HepG2 (cell line): ENCODE measurements around the gene MTHFD2. TPM values are rescaled to one million over a fixed set of nuclear protein-coding genes. Genes with fewer than 3 reads are reported as not detected.
A peak's percentile ranks its signal among the peaks of the same experiment; 100 is the strongest.

Source experiments
- DR1 ChIP-seq: sonication (generic); formaldehyde crosslinking; IDR thresholded peaks from 2 replicates; pipeline ENCODE4 v1.8.0; 2021; ENCODE audit warnings: mild to moderate bottlenecking, missing genetic modification reagents, inconsistent platforms
- KAT2B ChIP-seq: fragments of 150-350 bp; IDR thresholded peaks from 2 replicates; pipeline ENCODE4 v1.6.1; 2014; ENCODE audit warnings: low read depth, low read length, borderline replicate concordance
- SIN3B ChIP-seq: fragments of 150-350 bp; IDR thresholded peaks from 2 replicates; pipeline ENCODE4 v1.6.1; 2014; ENCODE audit warnings: low read length
- SNAPC2 ChIP-seq: sonication (generic); formaldehyde crosslinking; IDR thresholded peaks from 2 replicates; pipeline ENCODE4 v1.8.1; 2022; ENCODE audit warnings: mild to moderate bottlenecking, missing genetic modification reagents
- SP2 ChIP-seq: sonication (generic); formaldehyde crosslinking; IDR thresholded peaks from 2 replicates; pipeline ENCODE4 v1.5.1; 2020; ENCODE audit warnings: mild to moderate bottlenecking, missing genetic modification reagents
- SPEN ChIP-seq: sonication (generic); formaldehyde crosslinking; IDR thresholded peaks from 2 replicates; pipeline ENCODE4 v1.5.1; 2020; ENCODE audit warnings: low read depth, mild to moderate bottlenecking, missing genetic modification reagents
- TOE1 ChIP-seq: sonication (generic); formaldehyde crosslinking; IDR thresholded peaks from 2 replicates; pipeline ENCODE4 v1.4.0; 2020; ENCODE audit warnings: mild to moderate bottlenecking, missing genetic modification reagents
- TSC22D2 ChIP-seq: sonication (generic); formaldehyde crosslinking; IDR thresholded peaks from 2 replicates; pipeline ENCODE4 v1.5.1; 2020; ENCODE audit warnings: missing genetic modification reagents, mild to moderate bottlenecking, borderline replicate concordance
- ZNF329 ChIP-seq: sonication (generic); formaldehyde crosslinking; IDR thresholded peaks from 2 replicates; pipeline ENCODE4 v1.9.0; 2021; ENCODE audit warnings: low read depth, mild to moderate bottlenecking, missing genetic modification reagents
- ZNF350 ChIP-seq: sonication (generic); formaldehyde crosslinking; IDR thresholded peaks from 2 replicates; pipeline ENCODE4 v1.4.0; 2020; ENCODE audit warnings: mild to moderate bottlenecking, low read depth, missing genetic modification reagents, borderline replicate concordance
- ZNF431 ChIP-seq: sonication (generic); formaldehyde crosslinking; IDR thresholded peaks from 2 replicates; pipeline ENCODE4 v1.9.0; 2022; ENCODE audit warnings: missing genetic modification reagents, low read depth, mild to moderate bottlenecking, borderline replicate concordance
- ZNF713 ChIP-seq: sonication (generic); formaldehyde crosslinking; IDR thresholded peaks from 2 replicates; pipeline ENCODE4 v1.4.0; 2020; ENCODE audit warnings: mild to moderate bottlenecking, missing genetic modification reagents
- polyA plus RNA-seq, 8 experiments: library from polyadenylated mRNA; depleted of rRNA in 3 of 8; stranded (reverse) in 7 of 8; unstranded in 1 of 8; fragments of >200 nt; fragmentation: Illumina TruSeq in 4 of 8; extraction: Trizol in 4 of 8; gene quantifications; 2 replicates each; pipeline versions ENCODE4 v1.2.1 to v1.2.3, GENCODE V29; 2011 to 2016; ENCODE audit warnings: low read depth in 4 of 8, missing spikeins in 1 of 8, mixed read lengths in 1 of 8; ENCODE audit not compliant: insufficient read depth in 1 of 8
- total RNA-seq, 5 experiments: library from RNA; depleted of rRNA; stranded (reverse); fragments of >200 nt; fragmentation: Illumina TruSeq; extraction: Trizol; gene quantifications; 2 replicates each; pipeline ENCODE4 v1.2.3, GENCODE V29; 2016; ENCODE audit warnings: low read depth in 1 of 5
- TF ChIP-seq, protein P1 (sequence below): IDR thresholded peaks from 2 replicates; pipeline ENCODE4 v1.6.1; 2016; ENCODE audit warnings: missing compliant biosample characterization, missing genetic modification reagents, borderline replicate concordance
- TF ChIP-seq, protein P2 (sequence below), 2 experiments: sonication (generic) in 1 of 2; formaldehyde crosslinking in 1 of 2; IDR thresholded peaks; 2 replicates each; pipeline versions ENCODE4 v1.4.0 to v1.6.1; 2016 to 2020; ENCODE audit warnings: borderline replicate concordance in 1 of 2, low read depth in 1 of 2, mild to moderate bottlenecking in 1 of 2, missing genetic modification reagents in 1 of 2
- TF ChIP-seq, protein P3 (sequence below): sonication (generic); formaldehyde crosslinking; conservative IDR thresholded peaks from 2 replicates; pipeline ENCODE4 v1.5.0; 2020; ENCODE audit warnings: missing genetic modification reagents
- TF ChIP-seq, protein P4 (sequence below): IDR thresholded peaks from 2 replicates; pipeline ENCODE4 v1.6.1; 2016
- TF ChIP-seq, protein P5 (sequence below): sonication (generic); formaldehyde crosslinking; IDR thresholded peaks from 2 replicates; pipeline ENCODE4 v1.4.0; 2020; ENCODE audit warnings: mild to moderate bottlenecking, missing genetic modification reagents, borderline replicate concordance

Gene MTHFD2
- total and polyA plus RNA-seq, 2 of the 13 experiments (the other 11 are each of a cell fraction or from before 2014, with no cell fraction given), result 188 to 269 TPM

DNA sequence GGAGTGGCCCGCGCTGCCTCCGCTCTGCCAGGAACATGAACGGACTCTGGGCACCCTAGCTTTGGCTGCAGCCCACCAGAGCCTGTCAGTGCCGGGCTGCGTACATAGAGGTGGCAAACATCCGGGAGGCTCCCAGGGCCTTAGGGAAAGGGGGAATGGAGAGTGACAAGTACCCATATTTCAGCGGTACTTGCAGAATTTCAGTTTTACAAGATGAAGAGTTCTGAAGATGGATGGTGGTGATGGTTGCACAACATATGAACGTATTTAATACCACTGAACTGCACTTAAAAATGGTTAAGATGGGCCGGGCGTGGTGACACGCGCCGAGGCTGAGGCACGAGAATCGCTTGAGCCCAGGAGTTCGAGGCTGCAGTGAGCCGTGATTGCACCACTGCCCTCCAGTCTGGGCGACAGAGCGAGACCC, 873 bp downstream of the MTHFD2 start (continued):
- TF ChIP-seq KAT2B (no peak), ZNF329 (CRISPR knock-in tag) (no peak), ZNF431 (CRISPR knock-in tag) (no peak), ZNF350 (CRISPR knock-in tag) (no peak), SIN3B (no peak), ZNF713 (no peak), TSC22D2 (no peak), SNAPC2 (CRISPR knock-in tag) (no peak), SP2 (no peak), TOE1 (no peak), DR1 (no peak; the same call in 1 of the 2 replicates), SPEN (CRISPR knock-in tag) (no peak)
- TF ChIP-seq, protein P1, sequence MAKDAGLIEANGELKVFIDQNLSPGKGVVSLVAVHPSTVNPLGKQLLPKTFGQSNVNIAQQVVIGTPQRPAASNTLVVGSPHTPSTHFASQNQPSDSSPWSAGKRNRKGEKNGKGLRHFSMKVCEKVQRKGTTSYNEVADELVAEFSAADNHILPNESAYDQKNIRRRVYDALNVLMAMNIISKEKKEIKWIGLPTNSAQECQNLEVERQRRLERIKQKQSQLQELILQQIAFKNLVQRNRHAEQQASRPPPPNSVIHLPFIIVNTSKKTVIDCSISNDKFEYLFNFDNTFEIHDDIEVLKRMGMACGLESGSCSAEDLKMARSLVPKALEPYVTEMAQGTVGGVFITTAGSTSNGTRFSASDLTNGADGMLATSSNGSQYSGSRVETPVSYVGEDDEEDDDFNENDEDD, result no peak
- TF ChIP-seq, protein P2, sequence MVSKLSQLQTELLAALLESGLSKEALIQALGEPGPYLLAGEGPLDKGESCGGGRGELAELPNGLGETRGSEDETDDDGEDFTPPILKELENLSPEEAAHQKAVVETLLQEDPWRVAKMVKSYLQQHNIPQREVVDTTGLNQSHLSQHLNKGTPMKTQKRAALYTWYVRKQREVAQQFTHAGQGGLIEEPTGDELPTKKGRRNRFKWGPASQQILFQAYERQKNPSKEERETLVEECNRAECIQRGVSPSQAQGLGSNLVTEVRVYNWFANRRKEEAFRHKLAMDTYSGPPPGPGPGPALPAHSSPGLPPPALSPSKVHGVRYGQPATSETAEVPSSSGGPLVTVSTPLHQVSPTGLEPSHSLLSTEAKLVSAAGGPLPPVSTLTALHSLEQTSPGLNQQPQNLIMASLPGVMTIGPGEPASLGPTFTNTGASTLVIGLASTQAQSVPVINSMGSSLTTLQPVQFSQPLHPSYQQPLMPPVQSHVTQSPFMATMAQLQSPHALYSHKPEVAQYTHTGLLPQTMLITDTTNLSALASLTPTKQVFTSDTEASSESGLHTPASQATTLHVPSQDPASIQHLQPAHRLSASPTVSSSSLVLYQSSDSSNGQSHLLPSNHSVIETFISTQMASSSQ (IDR thresholded peaks at IDR 0.05; ENCODE audit: low read depth), result no peak
- TF ChIP-seq, protein P2 (CRISPR knock-in tag; IDR thresholded peaks at IDR 0.05; ENCODE audit: borderline replicate concordance), result no peak
- TF ChIP-seq, protein P3, sequence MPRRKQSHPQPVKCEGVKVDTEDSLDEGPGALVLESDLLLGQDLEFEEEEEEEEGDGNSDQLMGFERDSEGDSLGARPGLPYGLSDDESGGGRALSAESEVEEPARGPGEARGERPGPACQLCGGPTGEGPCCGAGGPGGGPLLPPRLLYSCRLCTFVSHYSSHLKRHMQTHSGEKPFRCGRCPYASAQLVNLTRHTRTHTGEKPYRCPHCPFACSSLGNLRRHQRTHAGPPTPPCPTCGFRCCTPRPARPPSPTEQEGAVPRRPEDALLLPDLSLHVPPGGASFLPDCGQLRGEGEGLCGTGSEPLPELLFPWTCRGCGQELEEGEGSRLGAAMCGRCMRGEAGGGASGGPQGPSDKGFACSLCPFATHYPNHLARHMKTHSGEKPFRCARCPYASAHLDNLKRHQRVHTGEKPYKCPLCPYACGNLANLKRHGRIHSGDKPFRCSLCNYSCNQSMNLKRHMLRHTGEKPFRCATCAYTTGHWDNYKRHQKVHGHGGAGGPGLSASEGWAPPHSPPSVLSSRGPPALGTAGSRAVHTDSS, result no peak
- TF ChIP-seq, protein P4, sequence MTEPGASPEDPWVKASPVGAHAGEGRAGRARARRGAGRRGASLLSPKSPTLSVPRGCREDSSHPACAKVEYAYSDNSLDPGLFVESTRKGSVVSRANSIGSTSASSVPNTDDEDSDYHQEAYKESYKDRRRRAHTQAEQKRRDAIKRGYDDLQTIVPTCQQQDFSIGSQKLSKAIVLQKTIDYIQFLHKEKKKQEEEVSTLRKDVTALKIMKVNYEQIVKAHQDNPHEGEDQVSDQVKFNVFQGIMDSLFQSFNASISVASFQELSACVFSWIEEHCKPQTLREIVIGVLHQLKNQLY (CRISPR knock-in tag), result no peak
- TF ChIP-seq, protein P5, sequence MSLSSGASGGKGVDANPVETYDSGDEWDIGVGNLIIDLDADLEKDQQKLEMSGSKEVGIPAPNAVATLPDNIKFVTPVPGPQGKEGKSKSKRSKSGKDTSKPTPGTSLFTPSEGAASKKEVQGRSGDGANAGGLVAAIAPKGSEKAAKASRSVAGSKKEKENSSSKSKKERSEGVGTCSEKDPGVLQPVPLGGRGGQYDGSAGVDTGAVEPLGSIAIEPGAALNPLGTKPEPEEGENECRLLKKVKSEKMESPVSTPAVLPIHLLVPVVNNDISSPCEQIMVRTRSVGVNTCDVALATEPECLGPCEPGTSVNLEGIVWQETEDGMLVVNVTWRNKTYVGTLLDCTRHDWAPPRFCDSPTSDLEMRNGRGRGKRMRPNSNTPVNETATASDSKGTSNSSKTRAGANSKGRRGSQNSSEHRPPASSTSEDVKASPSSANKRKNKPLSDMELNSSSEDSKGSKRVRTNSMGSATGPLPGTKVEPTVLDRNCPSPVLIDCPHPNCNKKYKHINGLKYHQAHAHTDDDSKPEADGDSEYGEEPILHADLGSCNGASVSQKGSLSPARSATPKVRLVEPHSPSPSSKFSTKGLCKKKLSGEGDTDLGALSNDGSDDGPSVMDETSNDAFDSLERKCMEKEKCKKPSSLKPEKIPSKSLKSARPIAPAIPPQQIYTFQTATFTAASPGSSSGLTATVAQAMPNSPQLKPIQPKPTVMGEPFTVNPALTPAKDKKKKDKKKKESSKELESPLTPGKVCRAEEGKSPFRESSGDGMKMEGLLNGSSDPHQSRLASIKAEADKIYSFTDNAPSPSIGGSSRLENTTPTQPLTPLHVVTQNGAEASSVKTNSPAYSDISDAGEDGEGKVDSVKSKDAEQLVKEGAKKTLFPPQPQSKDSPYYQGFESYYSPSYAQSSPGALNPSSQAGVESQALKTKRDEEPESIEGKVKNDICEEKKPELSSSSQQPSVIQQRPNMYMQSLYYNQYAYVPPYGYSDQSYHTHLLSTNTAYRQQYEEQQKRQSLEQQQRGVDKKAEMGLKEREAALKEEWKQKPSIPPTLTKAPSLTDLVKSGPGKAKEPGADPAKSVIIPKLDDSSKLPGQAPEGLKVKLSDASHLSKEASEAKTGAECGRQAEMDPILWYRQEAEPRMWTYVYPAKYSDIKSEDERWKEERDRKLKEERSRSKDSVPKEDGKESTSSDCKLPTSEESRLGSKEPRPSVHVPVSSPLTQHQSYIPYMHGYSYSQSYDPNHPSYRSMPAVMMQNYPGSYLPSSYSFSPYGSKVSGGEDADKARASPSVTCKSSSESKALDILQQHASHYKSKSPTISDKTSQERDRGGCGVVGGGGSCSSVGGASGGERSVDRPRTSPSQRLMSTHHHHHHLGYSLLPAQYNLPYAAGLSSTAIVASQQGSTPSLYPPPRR (CRISPR knock-in tag), result 0 out of 2 replicates have a peak, but pooled peaks have one; percentile 11
